ENCODE results near the gene BCAR3. TPM values are rescaled to one million over a fixed set of nuclear protein-coding genes. Genes with fewer than 3 reads are reported as not detected.
"Not testable (repeated sequence)": the region's sequence is repeated elsewhere in the genome, so short reads cannot be mapped to it uniquely, and the experiment has no call there.

Gene BCAR3
- total RNA-seq, 1 experiment from 2014 or later = 33.9 TPM

DNA sequence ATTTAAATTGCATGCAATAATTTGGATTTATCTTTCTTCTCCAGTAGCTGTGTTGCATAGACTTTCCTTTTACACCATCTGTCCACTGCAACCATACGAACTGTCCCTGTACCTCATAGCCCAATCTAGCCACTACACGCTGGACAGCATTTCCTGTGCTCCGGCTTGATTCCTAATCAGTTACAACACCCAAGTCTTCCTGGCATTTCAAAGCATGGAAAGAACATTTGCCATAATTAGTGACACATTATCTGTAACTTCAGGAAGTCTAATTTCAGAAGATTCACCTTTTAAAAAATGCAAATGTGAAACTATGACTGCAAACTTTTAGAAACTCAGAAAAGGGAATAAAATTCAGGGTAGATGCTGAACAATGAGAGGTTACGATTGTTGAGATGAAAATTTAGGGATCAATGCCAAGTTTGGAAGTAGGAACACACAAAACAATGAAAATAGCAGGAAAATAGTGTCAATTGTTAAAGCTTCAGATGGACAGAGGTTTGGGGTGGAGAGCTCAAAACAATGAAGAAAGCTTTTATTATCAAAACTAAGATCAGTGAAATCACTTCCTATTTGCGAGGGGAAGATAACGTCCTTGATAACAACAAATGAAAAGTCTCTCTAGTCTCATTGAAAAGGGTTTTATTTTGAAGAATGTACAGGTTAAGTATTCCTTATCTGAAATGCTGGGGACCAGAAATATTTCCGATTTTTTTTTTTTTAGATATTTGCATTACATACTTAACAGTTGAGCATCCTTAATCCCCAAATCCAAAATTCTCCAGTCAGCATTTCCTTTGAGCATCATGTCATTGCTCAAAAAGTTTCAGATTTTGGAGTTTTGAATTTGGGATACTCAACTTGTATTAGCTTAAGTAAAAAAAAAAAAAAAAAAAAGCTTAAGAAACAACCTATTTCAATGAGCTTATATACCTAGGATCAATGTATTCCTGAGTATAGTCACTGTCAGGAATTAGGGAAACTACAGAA, 126.5 kb downstream of the BCAR3 start:
- no peaks in the 10 kb centered on the region for H3K9me3 ChIP-seq (ENCODE audit: control insufficient read depth, insufficient read depth, low read depth, low read length)
- peaks cover 27% of the 10 kb centered on the region for H3K4me1 ChIP-seq (ENCODE audit: control insufficient read depth, insufficient read depth, low read length)
- DNase-seq (ENCODE audit: low read depth, low spot score) (no peak), ATAC-seq (no peak)
- ChIA-PET CTCF (interaction anchor here (0.7 kb wide), 1 partner anchor 296 kb away, joined by 3 read pairs; no protein-coding TSS in a partner anchor), POLR2A (interaction anchor here (0.5 kb wide), 1 partner anchor 37 kb away, joined by 3 read pairs; no protein-coding TSS in a partner anchor)
- in situ Hi-C loops (cut with HindIII; ENCODE audit: low pct_unique_long_range_greater_than_20kb, low sequenced_read_pairs) (no loop called here), intact Hi-C loops (cut with micrococcal nuclease; ENCODE audit: unreplicated experiment) (no loop called here)
- H3K27ac ChIP-seq (ENCODE audit: low read length) = no peak overlapping the region
- no TSS peak for BruUV-seq (replicated peaks)
- H3K27me3 ChIP-seq (ENCODE audit: control insufficient read depth, insufficient read depth, low read length) = no peaks in the 10 kb centered on the region
- peaks cover 3% of the 10 kb centered on the region; the same call in 1 of the 2 replicates for H3K36me3 ChIP-seq (ENCODE audit: control insufficient read depth, insufficient read depth, low read length)
- TF ChIP-seq, protein P1, sequence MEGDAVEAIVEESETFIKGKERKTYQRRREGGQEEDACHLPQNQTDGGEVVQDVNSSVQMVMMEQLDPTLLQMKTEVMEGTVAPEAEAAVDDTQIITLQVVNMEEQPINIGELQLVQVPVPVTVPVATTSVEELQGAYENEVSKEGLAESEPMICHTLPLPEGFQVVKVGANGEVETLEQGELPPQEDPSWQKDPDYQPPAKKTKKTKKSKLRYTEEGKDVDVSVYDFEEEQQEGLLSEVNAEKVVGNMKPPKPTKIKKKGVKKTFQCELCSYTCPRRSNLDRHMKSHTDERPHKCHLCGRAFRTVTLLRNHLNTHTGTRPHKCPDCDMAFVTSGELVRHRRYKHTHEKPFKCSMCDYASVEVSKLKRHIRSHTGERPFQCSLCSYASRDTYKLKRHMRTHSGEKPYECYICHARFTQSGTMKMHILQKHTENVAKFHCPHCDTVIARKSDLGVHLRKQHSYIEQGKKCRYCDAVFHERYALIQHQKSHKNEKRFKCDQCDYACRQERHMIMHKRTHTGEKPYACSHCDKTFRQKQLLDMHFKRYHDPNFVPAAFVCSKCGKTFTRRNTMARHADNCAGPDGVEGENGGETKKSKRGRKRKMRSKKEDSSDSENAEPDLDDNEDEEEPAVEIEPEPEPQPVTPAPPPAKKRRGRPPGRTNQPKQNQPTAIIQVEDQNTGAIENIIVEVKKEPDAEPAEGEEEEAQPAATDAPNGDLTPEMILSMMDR (IDR thresholded peaks at IDR 0.05) = no peak
- TF ChIP-seq POLR2AphosphoS5 (IDR thresholded peaks at IDR 0.05; ENCODE audit: low read depth, low read length) (no peak), SIN3A (IDR thresholded peaks at IDR 0.05; ENCODE audit: borderline replicate concordance, insufficient read depth, low read depth, low read length) (no peak), TCF7L2 (IDR thresholded peaks at IDR 0.05; ENCODE audit: low read depth, low read length) (no peak)
- TF ChIP-seq, protein P2, sequence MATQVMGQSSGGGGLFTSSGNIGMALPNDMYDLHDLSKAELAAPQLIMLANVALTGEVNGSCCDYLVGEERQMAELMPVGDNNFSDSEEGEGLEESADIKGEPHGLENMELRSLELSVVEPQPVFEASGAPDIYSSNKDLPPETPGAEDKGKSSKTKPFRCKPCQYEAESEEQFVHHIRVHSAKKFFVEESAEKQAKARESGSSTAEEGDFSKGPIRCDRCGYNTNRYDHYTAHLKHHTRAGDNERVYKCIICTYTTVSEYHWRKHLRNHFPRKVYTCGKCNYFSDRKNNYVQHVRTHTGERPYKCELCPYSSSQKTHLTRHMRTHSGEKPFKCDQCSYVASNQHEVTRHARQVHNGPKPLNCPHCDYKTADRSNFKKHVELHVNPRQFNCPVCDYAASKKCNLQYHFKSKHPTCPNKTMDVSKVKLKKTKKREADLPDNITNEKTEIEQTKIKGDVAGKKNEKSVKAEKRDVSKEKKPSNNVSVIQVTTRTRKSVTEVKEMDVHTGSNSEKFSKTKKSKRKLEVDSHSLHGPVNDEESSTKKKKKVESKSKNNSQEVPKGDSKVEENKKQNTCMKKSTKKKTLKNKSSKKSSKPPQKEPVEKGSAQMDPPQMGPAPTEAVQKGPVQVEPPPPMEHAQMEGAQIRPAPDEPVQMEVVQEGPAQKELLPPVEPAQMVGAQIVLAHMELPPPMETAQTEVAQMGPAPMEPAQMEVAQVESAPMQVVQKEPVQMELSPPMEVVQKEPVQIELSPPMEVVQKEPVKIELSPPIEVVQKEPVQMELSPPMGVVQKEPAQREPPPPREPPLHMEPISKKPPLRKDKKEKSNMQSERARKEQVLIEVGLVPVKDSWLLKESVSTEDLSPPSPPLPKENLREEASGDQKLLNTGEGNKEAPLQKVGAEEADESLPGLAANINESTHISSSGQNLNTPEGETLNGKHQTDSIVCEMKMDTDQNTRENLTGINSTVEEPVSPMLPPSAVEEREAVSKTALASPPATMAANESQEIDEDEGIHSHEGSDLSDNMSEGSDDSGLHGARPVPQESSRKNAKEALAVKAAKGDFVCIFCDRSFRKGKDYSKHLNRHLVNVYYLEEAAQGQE (IDR thresholded peaks at IDR 0.05; ENCODE audit: insufficient read depth in 1 of 2, low read depth in 2 of 2, low read length in 1 of 2) = no peak
- H3K4me3 ChIP-seq (ENCODE audit: low read depth in 2 of 2, low read length in 2 of 2) = no peak overlapping the region

DNA sequence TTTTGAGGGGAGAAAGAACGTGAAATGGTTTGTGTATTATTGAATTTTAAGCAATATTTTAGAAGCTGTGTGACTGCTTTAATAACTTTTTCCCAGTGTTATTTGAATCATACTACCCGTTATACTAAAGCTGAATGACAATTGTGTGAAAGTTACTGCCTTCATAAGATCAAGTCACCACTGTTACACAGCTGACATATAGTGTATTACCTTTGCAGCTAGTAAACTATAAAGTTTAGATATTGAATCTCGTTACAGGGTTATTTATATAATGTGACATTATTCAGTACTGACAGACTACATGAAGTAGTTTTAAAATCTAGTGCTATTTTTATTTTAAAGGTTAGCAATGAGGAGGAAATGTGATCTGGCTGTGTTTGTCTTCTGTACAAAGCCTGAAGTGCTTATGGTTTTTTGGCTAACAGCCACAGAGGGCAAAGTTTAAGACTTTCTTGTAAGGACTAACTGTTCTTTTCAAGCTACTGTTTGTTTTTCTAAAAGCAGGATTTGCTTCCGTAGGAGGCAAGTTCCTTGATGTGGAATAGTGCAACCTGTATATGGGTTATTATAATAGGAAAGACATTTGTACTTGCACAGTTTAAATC, 127.6 kb downstream of the BCAR3 start:
- H3K4me3 ChIP-seq (ENCODE audit: low read depth in 2 of 2, low read length in 2 of 2); H3K27me3 ChIP-seq (ENCODE audit: control insufficient read depth, insufficient read depth, low read length); CTCF ChIA-PET; in situ Hi-C loops (cut with HindIII; ENCODE audit: low pct_unique_long_range_greater_than_20kb, low sequenced_read_pairs); DNase-seq (ENCODE audit: low read depth, low spot score); POLR2A ChIA-PET; BruUV-seq (replicated peaks); intact Hi-C loops (cut with micrococcal nuclease; ENCODE audit: unreplicated experiment); H3K9me3 ChIP-seq (ENCODE audit: control insufficient read depth, insufficient read depth, low read depth, low read length); H3K36me3 ChIP-seq (ENCODE audit: control insufficient read depth, insufficient read depth, low read length); H3K27ac ChIP-seq (ENCODE audit: low read length): not testable (repeated sequence)
- peaks cover 27% of the 10 kb centered on the region for H3K4me1 ChIP-seq (ENCODE audit: control insufficient read depth, insufficient read depth, low read length)
- ATAC-seq = 0 out of 2 replicates have a peak, but pooled peaks have one; percentile 42

All from Panc1 (cell line).